CD8-positive, alpha-beta memory T cell (primary cell): ENCODE data around the gene AGR2. TPM values are rescaled to one million over a fixed set of nuclear protein-coding genes. Genes with fewer than 3 reads are reported as not detected.

Source experiments
- CTCF ChIA-PET: fragments of 350-600 bp; sonication (Branson Sonifier 250); formaldehyde crosslinking; loops from one replicate; lab custom pipeline; 2021; ENCODE audit warnings: antibody characterized with exemption; lab: Charles Lee
- POLR2A ChIA-PET: fragments of 350-600 bp; sonication (Branson Sonifier 250); formaldehyde crosslinking; loops from one replicate; lab custom pipeline; 2021; ENCODE audit warnings: antibody characterized with exemption; lab: Charles Lee
- DNase-seq, 5 donors: peaks; one replicate each; pipeline versions ENCODE4 v3.0.0 to v3.0.0-alpha.2; 2020 to 2022; ENCODE audit warnings: mixed read lengths in 1 of 5
- H3K27ac ChIP-seq: one replicate; pipeline ENCODE4 v1.7.0; 2013; ENCODE audit warnings: low read depth, mild to moderate bottlenecking, low read length, moderate library complexity
- H3K27me3 ChIP-seq: 2 replicates; pipeline ENCODE4 v1.7.0; 2013; ENCODE audit warnings: low read length, mild to moderate bottlenecking; ENCODE audit not compliant: insufficient read depth, poor library complexity, severe bottlenecking
- H3K36me3 ChIP-seq: 2 replicates; pipeline ENCODE4 v1.7.0; 2013; ENCODE audit warnings: mild to moderate bottlenecking, low read length, moderate library complexity; ENCODE audit not compliant: insufficient read depth
- H3K4me1 ChIP-seq: 2 replicates; pipeline ENCODE4 v1.7.0; 2013; ENCODE audit warnings: mild to moderate bottlenecking, low read length, moderate library complexity; ENCODE audit not compliant: insufficient read depth
- H3K4me3 ChIP-seq: 2 replicates; pipeline ENCODE4 v1.7.0; 2013; ENCODE audit warnings: mild to moderate bottlenecking, low read length
- H3K9me3 ChIP-seq: 2 replicates; pipeline ENCODE4 v1.7.0; 2013; ENCODE audit warnings: mild to moderate bottlenecking, low read length
- H3K27ac Mint-ChIP-seq, 8 donors: one replicate each; pipeline ENCODE4 v1.8.0; 2020 to 2021; ENCODE audit warnings: mixed read lengths in 8 of 8, mild to moderate bottlenecking in 6 of 8, inconsistent platforms in 3 of 8, moderate library complexity in 3 of 8
- H3K27me3 Mint-ChIP-seq, 2 donors: one replicate each; pipeline ENCODE4 v1.8.0; 2020 to 2021; ENCODE audit warnings: mixed read lengths in 2 of 2, mild to moderate bottlenecking in 1 of 2, moderate library complexity in 1 of 2
- H3K36me3 Mint-ChIP-seq, 3 donors: one replicate each; pipeline ENCODE4 v1.8.0; 2020 to 2021; ENCODE audit warnings: mixed read lengths in 3 of 3, inconsistent platforms in 1 of 3, mild to moderate bottlenecking in 1 of 3
- H3K4me1 Mint-ChIP-seq, 3 donors: one replicate each; pipeline ENCODE4 v1.8.0; 2020 to 2021; ENCODE audit warnings: mixed read lengths in 3 of 3, inconsistent platforms in 1 of 3, mild to moderate bottlenecking in 1 of 3
- H3K4me3 Mint-ChIP-seq, 7 donors: one replicate each; pipeline ENCODE4 v1.8.0; 2020 to 2021; ENCODE audit warnings: mixed read lengths in 7 of 7, mild to moderate bottlenecking in 6 of 7, moderate library complexity in 4 of 7, inconsistent platforms in 2 of 7
- H3K9me3 Mint-ChIP-seq, 5 donors: one replicate each; pipeline ENCODE4 v1.8.0; 2020 to 2022; ENCODE audit warnings: mixed read lengths in 5 of 5, mild to moderate bottlenecking in 3 of 5, moderate library complexity in 2 of 5, inconsistent platforms in 1 of 5
- polyA plus RNA-seq: library from polyadenylated mRNA; unstranded; fragments of 300-500 nt; fragmentation: Illumina TruSeq; gene quantifications from one replicate; pipeline ENCODE4 v1.2.3, GENCODE V29; 2021
- total RNA-seq, 2 experiments: library from RNA; stranded (reverse); gene quantifications; one replicate each; pipeline ENCODE4 v1.2.3, GENCODE V29; 2021

AGR2 gene
- total and polyA plus RNA-seq, 3 experiments from 2014 or later, result not detected

DNA sequence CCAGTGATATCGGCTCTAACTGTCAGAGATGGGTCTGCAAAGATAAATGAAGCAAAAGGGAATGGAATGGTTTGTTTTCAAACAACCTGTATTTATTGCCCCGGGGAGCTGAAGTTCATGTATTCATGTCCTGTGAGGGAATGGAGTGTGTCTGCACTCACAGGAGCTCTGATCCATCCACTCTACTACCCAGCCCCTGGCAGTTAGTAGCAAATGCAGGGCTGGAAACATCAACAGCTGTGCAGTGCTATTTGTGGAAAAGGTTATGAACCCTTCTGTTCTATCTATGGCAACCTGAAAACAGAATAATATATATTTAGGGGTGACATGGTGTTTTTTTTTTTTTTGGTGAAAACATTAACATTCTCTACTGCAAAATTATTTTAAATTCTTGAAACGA lies 9.8 kb downstream of the AGR2 start:
- no peaks in the 10 kb centered on the region for H3K9me3 ChIP-seq
- POLR2A ChIA-PET, result no interaction called here
- Mint-ChIP-seq H3K4me3 (no peak overlapping the region), H3K4me1 (no peaks in the 10 kb centered on the region), H3K9me3 (no peaks in the 10 kb centered on the region), H3K27me3 (peaks cover 4 to 25% of the 10 kb centered on the region in 2 donors), H3K27ac (no peak overlapping the region), H3K36me3 (no peaks in the 10 kb centered on the region)
- no peak for DNase-seq
- CTCF ChIA-PET, result no interaction called here
- no peaks in the 10 kb centered on the region for H3K36me3 ChIP-seq
- H3K4me3 ChIP-seq, result no peak overlapping the region
- H3K27ac ChIP-seq, result no peak overlapping the region
- H3K4me1 ChIP-seq, result no peaks in the 10 kb centered on the region
- no peaks in the 10 kb centered on the region for H3K27me3 ChIP-seq

DNA sequence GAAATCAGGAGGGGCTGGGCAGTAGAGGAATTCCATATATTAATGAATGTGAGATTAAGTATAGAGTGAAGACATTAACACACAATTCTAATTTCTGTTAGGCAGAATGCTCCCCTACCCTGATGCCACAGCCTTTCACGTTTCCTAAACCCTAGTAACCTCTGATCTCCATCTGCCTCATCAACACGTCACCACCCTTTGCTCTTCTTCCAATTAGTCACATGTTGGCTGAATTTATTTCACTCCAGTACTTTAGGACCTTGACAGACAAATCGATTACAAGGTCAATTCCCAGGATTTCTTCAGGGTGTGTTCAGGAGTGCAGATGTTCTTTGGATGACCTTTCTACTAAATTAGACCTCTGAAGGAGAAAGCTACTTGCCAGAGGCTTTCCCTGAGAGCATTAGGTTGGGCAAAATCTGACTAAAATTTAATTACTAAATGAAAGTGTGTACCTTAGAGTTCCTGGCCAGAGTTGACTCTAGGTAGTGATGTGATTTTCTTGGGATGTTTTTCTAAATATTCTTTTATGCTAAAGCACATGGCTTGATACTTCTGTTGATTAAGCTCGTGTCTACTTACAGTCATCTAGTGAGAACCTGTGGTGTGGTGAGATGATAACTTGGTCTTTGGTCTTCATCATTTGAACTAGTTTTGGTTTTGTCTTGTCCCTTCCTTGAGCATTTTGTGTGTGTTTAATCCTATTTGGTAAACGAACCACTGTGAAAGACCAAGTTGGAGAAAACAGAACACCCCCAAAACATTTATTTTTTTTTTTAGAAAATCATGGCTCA lies 12.7 kb downstream of the AGR2 start:
- H3K27ac ChIP-seq, result no peak overlapping the region
- no peak overlapping the region for H3K27ac Mint-ChIP-seq
- H3K27me3 ChIP-seq, result no peaks in the 10 kb centered on the region
- H3K9me3 Mint-ChIP-seq, result no peaks in the 10 kb centered on the region
- no peaks in the 10 kb centered on the region for H3K36me3 Mint-ChIP-seq
- H3K4me3 ChIP-seq, result no peak overlapping the region
- ChIA-PET POLR2A (no interaction called here), CTCF (no interaction called here)
- H3K4me3 Mint-ChIP-seq, result no peak overlapping the region
- H3K4me1 ChIP-seq, result no peaks in the 10 kb centered on the region
- no peaks in the 10 kb centered on the region for H3K4me1 Mint-ChIP-seq
- H3K9me3 ChIP-seq, result no peaks in the 10 kb centered on the region
- H3K27me3 Mint-ChIP-seq, result peaks cover 5 to 25% of the 10 kb centered on the region in 2 donors
- H3K36me3 ChIP-seq, result no peaks in the 10 kb centered on the region
- no peak for DNase-seq

DNA sequence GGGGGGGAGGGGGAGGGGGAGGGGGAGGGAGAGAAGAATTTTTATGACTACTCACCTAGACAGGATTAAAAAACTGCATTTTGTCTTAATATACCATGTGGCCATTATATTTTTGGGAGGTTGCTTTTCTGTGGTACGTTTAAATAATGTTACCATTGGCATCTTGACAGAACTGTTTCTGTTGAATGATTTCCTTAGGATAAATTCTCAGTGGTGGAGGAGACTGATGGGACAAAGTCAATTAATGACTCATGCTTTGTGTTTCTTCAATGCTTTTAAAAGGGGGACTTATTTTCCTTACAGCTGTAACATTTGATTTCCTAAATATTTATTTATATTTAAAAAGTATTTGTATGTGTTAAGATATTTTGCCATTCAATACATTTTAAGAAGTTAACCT lies 13.7 kb downstream of the AGR2 start:
- ChIA-PET POLR2A (no interaction called here), CTCF (no interaction called here)
- Histone ChIP-seq H3K9me3 (no peaks in the 10 kb centered on the region), H3K27ac (no peak overlapping the region), H3K4me1 (no peaks in the 10 kb centered on the region), H3K4me3 (no peak overlapping the region), H3K27me3 (no peaks in the 10 kb centered on the region), H3K36me3 (no peaks in the 10 kb centered on the region)
- no peaks in the 10 kb centered on the region for H3K9me3 Mint-ChIP-seq
- no peaks in the 10 kb centered on the region for H3K36me3 Mint-ChIP-seq
- peaks cover 5 to 20% of the 10 kb centered on the region in 2 donors for H3K27me3 Mint-ChIP-seq
- H3K27ac Mint-ChIP-seq, result no peak overlapping the region
- no peak for DNase-seq
- H3K4me1 Mint-ChIP-seq, result no peaks in the 10 kb centered on the region
- no peak overlapping the region for H3K4me3 Mint-ChIP-seq

DNA sequence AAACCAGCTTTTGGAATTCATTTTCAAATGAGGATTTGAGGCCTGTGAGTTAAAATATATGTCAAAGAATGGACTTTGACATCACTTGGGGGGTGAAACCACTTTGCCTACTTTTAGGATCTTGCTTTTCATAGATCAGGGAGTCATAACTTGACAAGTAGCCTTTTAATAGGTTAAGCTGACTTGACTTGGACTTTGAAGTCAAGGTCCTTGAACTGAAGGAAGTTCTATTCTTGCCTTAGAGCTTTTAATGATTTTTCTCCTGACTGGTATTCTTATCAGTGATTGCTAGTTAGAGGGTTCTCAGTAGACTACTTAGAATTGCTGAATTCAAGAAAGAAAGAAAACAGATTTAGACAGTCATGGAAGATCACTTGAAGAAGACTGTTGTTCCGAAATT lies 17.7 kb downstream of the AGR2 start:
- H3K4me3 Mint-ChIP-seq, result no peak overlapping the region
- no peaks in the 10 kb centered on the region for H3K4me1 Mint-ChIP-seq
- Histone ChIP-seq H3K9me3 (no peaks in the 10 kb centered on the region), H3K4me3 (no peak overlapping the region), H3K27ac (no peak overlapping the region), H3K27me3 (no peaks in the 10 kb centered on the region), H3K36me3 (no peaks in the 10 kb centered on the region), H3K4me1 (no peaks in the 10 kb centered on the region)
- no peaks in the 10 kb centered on the region for H3K36me3 Mint-ChIP-seq
- no peak for DNase-seq
- POLR2A ChIA-PET, result no interaction called here
- H3K27ac Mint-ChIP-seq, result no peak overlapping the region
- H3K27me3 Mint-ChIP-seq, result peaks cover 0 to 5% of the 10 kb centered on the region in 2 donors
- CTCF ChIA-PET, result no interaction called here
- H3K9me3 Mint-ChIP-seq, result no peaks in the 10 kb centered on the region

DNA sequence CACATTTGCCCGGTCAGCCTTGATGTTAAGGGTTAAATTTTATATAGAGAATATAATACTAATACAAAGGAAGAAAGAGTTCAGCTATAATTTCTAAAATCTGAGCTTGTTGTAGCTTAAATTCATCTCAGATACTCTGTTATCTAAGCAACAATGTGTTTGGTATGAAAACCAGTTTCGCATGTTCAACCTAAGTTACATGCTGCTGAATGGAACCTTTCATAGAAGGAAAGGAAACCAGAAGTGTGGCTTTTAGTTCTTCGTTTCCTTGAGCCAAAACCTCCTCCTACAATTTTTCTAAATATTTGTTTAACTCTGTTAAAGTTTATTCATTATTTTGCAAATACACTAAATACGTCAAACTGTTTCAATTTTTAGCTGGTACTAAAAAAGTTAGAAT lies 18.5 kb downstream of the AGR2 start:
- Mint-ChIP-seq H3K4me3 (no peak overlapping the region), H3K36me3 (no peaks in the 10 kb centered on the region), H3K9me3 (no peaks in the 10 kb centered on the region), H3K27me3 (peaks cover 0 to 8% of the 10 kb centered on the region in 2 donors), H3K4me1 (no peaks in the 10 kb centered on the region), H3K27ac (no peak overlapping the region)
- no peaks in the 10 kb centered on the region for H3K4me1 ChIP-seq
- no peaks in the 10 kb centered on the region for H3K36me3 ChIP-seq
- POLR2A ChIA-PET, result no interaction called here
- H3K9me3 ChIP-seq, result no peaks in the 10 kb centered on the region
- no peak for DNase-seq
- CTCF ChIA-PET, result no interaction called here
- H3K27ac ChIP-seq, result no peak overlapping the region
- no peak overlapping the region for H3K4me3 ChIP-seq
- no peaks in the 10 kb centered on the region for H3K27me3 ChIP-seq

DNA sequence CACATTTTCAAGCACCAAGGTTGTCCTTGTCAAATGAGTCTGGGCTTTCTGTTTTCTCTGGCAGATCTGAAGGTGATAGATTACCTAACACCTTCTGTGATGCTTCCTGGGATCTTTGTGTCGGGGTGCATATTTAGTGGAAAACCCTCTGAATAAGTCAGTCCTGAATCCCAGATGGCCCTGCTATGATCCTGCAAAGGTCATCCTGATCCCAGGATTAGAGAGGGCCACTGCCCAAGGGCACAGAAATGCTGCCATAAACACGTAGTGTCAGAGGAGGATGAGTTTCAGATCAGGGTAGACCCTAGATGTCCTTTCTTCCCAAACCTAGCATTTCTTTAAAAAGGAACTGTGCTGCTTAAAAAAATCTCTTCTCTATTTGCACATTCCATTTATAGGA lies 19.0 kb downstream of the AGR2 start:
- Mint-ChIP-seq H3K27me3 (peaks cover 0 to 8% of the 10 kb centered on the region in 2 donors), H3K36me3 (no peaks in the 10 kb centered on the region)
- POLR2A ChIA-PET, result no interaction called here

DNA sequence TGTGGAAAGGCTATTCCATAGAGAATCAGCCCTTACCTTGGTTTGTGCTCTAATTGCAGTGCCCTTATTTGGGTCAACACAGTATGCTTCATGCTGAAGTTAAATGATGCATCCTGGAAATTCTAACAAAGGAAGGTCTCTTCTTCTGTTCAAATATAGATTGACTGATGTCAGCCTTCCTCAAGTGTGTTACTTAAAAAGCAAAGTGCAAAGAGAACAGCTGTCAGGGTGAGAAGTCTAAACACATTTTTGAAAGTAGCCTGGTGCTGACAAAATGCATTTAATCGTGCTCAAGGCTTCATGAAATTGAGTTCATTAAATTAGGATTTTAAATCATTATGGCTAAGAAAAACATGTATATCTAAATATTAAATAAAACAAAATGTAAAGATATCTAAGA lies 19.5 kb downstream of the AGR2 start:
- CTCF ChIA-PET, result no interaction called here
- no peak for DNase-seq
- POLR2A ChIA-PET, result no interaction called here
- Mint-ChIP-seq H3K4me1 (no peaks in the 10 kb centered on the region), H3K36me3 (no peaks in the 10 kb centered on the region), H3K9me3 (peaks cover 0 to 3% (median 0%) of the 10 kb centered on the region in 5 donors), H3K27ac (no peak overlapping the region), H3K27me3 (peaks cover 0 to 8% of the 10 kb centered on the region in 2 donors), H3K4me3 (no peak overlapping the region)
- H3K27me3 ChIP-seq, result no peaks in the 10 kb centered on the region
- H3K4me3 ChIP-seq, result no peak overlapping the region
- H3K27ac ChIP-seq, result no peak overlapping the region
- H3K9me3 ChIP-seq, result no peaks in the 10 kb centered on the region
- H3K36me3 ChIP-seq, result no peaks in the 10 kb centered on the region
- no peaks in the 10 kb centered on the region for H3K4me1 ChIP-seq

More for the DNA sequence above, 19.0 kb downstream of the AGR2 start:
- Histone ChIP-seq H3K36me3 (no peaks in the 10 kb centered on the region), H3K4me1 (no peaks in the 10 kb centered on the region), H3K27ac (no peak overlapping the region), H3K27me3 (no peaks in the 10 kb centered on the region), H3K4me3 (no peak overlapping the region), H3K9me3 (no peaks in the 10 kb centered on the region)
- Mint-ChIP-seq H3K9me3 (no peaks in the 10 kb centered on the region), H3K4me3 (no peak overlapping the region), H3K27ac (no peak overlapping the region), H3K4me1 (no peaks in the 10 kb centered on the region)
- CTCF ChIA-PET, result no interaction called here
- no peak for DNase-seq

DNA sequence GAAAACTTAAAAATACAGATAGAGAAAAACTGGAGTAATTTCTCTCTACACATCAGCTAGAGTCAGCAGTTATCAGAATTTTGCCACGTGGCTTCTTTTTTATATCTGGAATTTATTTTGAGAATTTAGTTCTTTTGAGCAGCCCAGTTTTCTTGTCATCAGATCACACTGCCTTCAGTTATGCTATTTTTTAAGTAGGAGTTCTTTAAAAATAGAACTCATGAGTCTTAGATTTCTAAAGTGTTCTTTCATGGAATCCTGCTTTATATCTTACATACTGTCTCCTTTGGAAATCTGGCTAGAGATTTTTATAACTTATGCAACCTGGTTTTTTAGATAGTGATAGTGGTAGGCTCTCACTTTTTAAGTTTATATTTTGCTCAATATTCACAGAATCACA lies 24.2 kb downstream of the AGR2 start:
- Mint-ChIP-seq H3K27ac (no peak overlapping the region), H3K27me3 (peaks cover 5 to 7% of the 10 kb centered on the region in 2 donors), H3K9me3 (peaks cover 0 to 3% (median 0%) of the 10 kb centered on the region in 5 donors), H3K4me1 (no peaks in the 10 kb centered on the region), H3K4me3 (no peak overlapping the region), H3K36me3 (no peaks in the 10 kb centered on the region)
- CTCF ChIA-PET, result no interaction called here
- Histone ChIP-seq H3K36me3 (no peaks in the 10 kb centered on the region), H3K9me3 (no peaks in the 10 kb centered on the region), H3K27ac (no peak overlapping the region), H3K4me1 (no peaks in the 10 kb centered on the region), H3K27me3 (no peaks in the 10 kb centered on the region), H3K4me3 (no peak overlapping the region)
- DNase-seq, result no peak
- POLR2A ChIA-PET, result no interaction called here
